Nephron progenitor cell (in vitro differentiated cells): Measurements from ENCODE around the gene RBM3.
A peak's percentile ranks its signal among the peaks of the same experiment; 100 is the strongest.
"Not testable (repeated sequence)": the region's sequence is repeated elsewhere in the genome, so short reads cannot be mapped to it uniquely, and the experiment has no call there.

ENCODE experiments used
- DNase-seq: peaks from one replicate; pipeline ENCODE4 v3.0.0; 2021
- H3K27ac Mint-ChIP-seq: 2 replicates; pipeline ENCODE4 v1.8.0; 2021; ENCODE audit warnings: mild to moderate bottlenecking, moderate library complexity, mixed read lengths
- H3K27me3 Mint-ChIP-seq: 2 replicates; pipeline ENCODE4 v1.8.0; 2021; ENCODE audit warnings: mild to moderate bottlenecking, low read depth, mixed read lengths; ENCODE audit not compliant: poor library complexity
- H3K36me3 Mint-ChIP-seq: 2 replicates; pipeline ENCODE4 v1.8.0; 2021; ENCODE audit warnings: low read depth, mixed read lengths
- H3K4me1 Mint-ChIP-seq: 2 replicates; pipeline ENCODE4 v1.8.0; 2021; ENCODE audit warnings: mixed read lengths
- H3K4me3 Mint-ChIP-seq: 2 replicates; pipeline ENCODE4 v1.8.0; 2021; ENCODE audit warnings: mild to moderate bottlenecking, moderate library complexity, mixed read lengths
- H3K9me3 Mint-ChIP-seq: 2 replicates; pipeline ENCODE4 v1.8.0; 2021; ENCODE audit warnings: mild to moderate bottlenecking, moderate library complexity, mixed read lengths
- CTCF ChIP-seq: fragments of 200-600 bp; sonication (generic); IDR thresholded peaks from 2 replicates; pipeline ENCODE4 v1.5.0; 2021; ENCODE audit warnings: antibody characterized with exemption

Gene RBM3

GRCh38 chrX:48548871-48549270, 25.4 kb upstream of the RBM3 start:
- no peak overlapping the region for H3K27ac Mint-ChIP-seq
- no peaks in the 10 kb centered on the region for H3K4me1 Mint-ChIP-seq
- no peaks in the 10 kb centered on the region for H3K27me3 Mint-ChIP-seq
- peaks cover 36% of the 10 kb centered on the region for H3K9me3 Mint-ChIP-seq
- TF ChIP-seq CTCF: no peak
- peaks cover 34% of the 10 kb centered on the region for H3K36me3 Mint-ChIP-seq
- no peak overlapping the region for H3K4me3 Mint-ChIP-seq
- no peak for DNase-seq

GRCh38 chrX:48555731-48556325, 18.5 kb upstream of the RBM3 start:
- DNase-seq, H3K27me3 Mint-ChIP-seq, H3K4me1 Mint-ChIP-seq, H3K4me3 Mint-ChIP-seq: not testable (repeated sequence)
- Mint-ChIP-seq H3K27ac (peak overlapping the region; percentile 81), H3K36me3 (peaks cover 19% of the 10 kb centered on the region), H3K9me3 (peaks cover 44% of the 10 kb centered on the region)

GRCh38 chrX:48558271-48558670, 16.0 kb upstream of the RBM3 start:
- H3K4me1 Mint-ChIP-seq: no peaks in the 10 kb centered on the region
- no peak overlapping the region for H3K4me3 Mint-ChIP-seq
- no peaks in the 10 kb centered on the region for H3K27me3 Mint-ChIP-seq
- no peak for DNase-seq
- TF ChIP-seq CTCF: no peak
- H3K36me3 Mint-ChIP-seq: peaks cover 21% of the 10 kb centered on the region
- H3K27ac Mint-ChIP-seq: no peak overlapping the region
- H3K9me3 Mint-ChIP-seq: peaks cover 57% of the 10 kb centered on the region

GRCh38 chrX:48559636-48560035, 14.6 kb upstream of the RBM3 start:
- H3K27ac Mint-ChIP-seq: no peak overlapping the region
- TF ChIP-seq CTCF: no peak
- DNase-seq: no peak
- no peaks in the 10 kb centered on the region for H3K27me3 Mint-ChIP-seq
- H3K4me1 Mint-ChIP-seq: no peaks in the 10 kb centered on the region
- H3K36me3 Mint-ChIP-seq: peaks cover 21% of the 10 kb centered on the region
- H3K9me3 Mint-ChIP-seq: peaks cover 66% of the 10 kb centered on the region
- H3K4me3 Mint-ChIP-seq: no peak overlapping the region

GRCh38 chrX:48560056-48560455, 14.2 kb upstream of the RBM3 start:
- Mint-ChIP-seq H3K36me3 (peaks cover 18% of the 10 kb centered on the region), H3K27me3 (no peaks in the 10 kb centered on the region), H3K4me1 (no peaks in the 10 kb centered on the region), H3K9me3 (peaks cover 66% of the 10 kb centered on the region), H3K27ac (no peak overlapping the region), H3K4me3 (no peak overlapping the region)
- no peak for TF ChIP-seq CTCF
- no peak for DNase-seq

GRCh38 chrX:48560681-48561080, 13.6 kb upstream of the RBM3 start:
- Mint-ChIP-seq H3K27ac (no peak overlapping the region), H3K36me3 (peaks cover 18% of the 10 kb centered on the region), H3K27me3 (no peaks in the 10 kb centered on the region), H3K4me1 (no peaks in the 10 kb centered on the region), H3K4me3 (no peak overlapping the region), H3K9me3 (peaks cover 67% of the 10 kb centered on the region)
- no peak for TF ChIP-seq CTCF
- no peak for DNase-seq
